ENCODE data around the gene STIP1.
A peak's percentile ranks its signal among the peaks of the same experiment; 100 is the strongest.
"Not testable (repeated sequence)": the region's sequence is repeated elsewhere in the genome, so short reads cannot be mapped to it uniquely, and the experiment has no call there.

The STIP1 gene

GRCh38 chr11:64240435-64241240, 54.7 kb downstream of the STIP1 start, which contains the start of gene FKBP2:
TSS of gene FKBP2 (plus strand) at chr11:64241095. CDS start at chr11:64242388, 1,293 bp downstream.
- DNase-seq = peak; percentile 75

- no peak for DNase-seq
These were observed 55.2 kb downstream of the STIP1 start for GRCh38 chr11:64241241-64241490.

- DNase-seq = peak; percentile 80
These were observed 55.8 kb downstream of the STIP1 start for GRCh38 chr11:64241491-64242374.

- no peak for DNase-seq
These were observed 57.4 kb downstream of the STIP1 start for GRCh38 chr11:64243236-64243854.

GRCh38 chr11:64244107-64244506, 58.1 kb downstream of the STIP1 start:
- DNase-seq = no peak

- no peak for DNase-seq
These were observed 59.0 kb downstream of the STIP1 start for GRCh38 chr11:64244966-64245365.

- DNase-seq = no peak
These were observed 59.4 kb downstream of the STIP1 start for GRCh38 chr11:64245401-64245796.

GRCh38 chr11:64245797-64246620, 60.0 kb downstream of the STIP1 start:
- DNase-seq = no peak

GRCh38 chr11:64246621-64246870, 60.6 kb downstream of the STIP1 start:
- DNase-seq = not testable (repeated sequence)

GRCh38 chr11:64246871-64247728, 61.1 kb downstream of the STIP1 start, which contains the start of gene PPP1R14B:
TSS of gene PPP1R14B (minus strand) at chr11:64246943. CDS start at chr11:64246673, 270 bp downstream.
- DNase-seq = peak; percentile 60

- DNase-seq = no peak
These were observed 62.0 kb downstream of the STIP1 start for GRCh38 chr11:64247729-64248531.

GRCh38 chr11:64248578-64248977, 62.6 kb downstream of the STIP1 start:
- DNase-seq = no peak

- DNase-seq = no peak
These were observed 63.1 kb downstream of the STIP1 start for GRCh38 chr11:64249038-64249437.

GRCh38 chr11:64249563-64250414, 63.8 kb downstream of the STIP1 start:
- DNase-seq = no peak

- DNase-seq = no peak
These were observed 64.5 kb downstream of the STIP1 start for GRCh38 chr11:64250415-64251015.

GRCh38 chr11:64251016-64251752, 65.2 kb downstream of the STIP1 start, which contains the start of gene PLCB3:
TSS of gene PLCB3 (plus strand) at chr11:64251530. CDS start at chr11:64251650, 120 bp downstream.
- DNase-seq = no peak

GRCh38 chr11:64251753-64252002, 65.7 kb downstream of the STIP1 start:
- no peak for DNase-seq

GRCh38 chr11:64252003-64252872, 66.3 kb downstream of the STIP1 start:
- no peak for DNase-seq
